ENCODE data around the gene NEDD4L.

GRCh38 chr18:58256316-58257080, 212.5 kb downstream of the NEDD4L start:
- TF ChIP-seq, protein P1, sequence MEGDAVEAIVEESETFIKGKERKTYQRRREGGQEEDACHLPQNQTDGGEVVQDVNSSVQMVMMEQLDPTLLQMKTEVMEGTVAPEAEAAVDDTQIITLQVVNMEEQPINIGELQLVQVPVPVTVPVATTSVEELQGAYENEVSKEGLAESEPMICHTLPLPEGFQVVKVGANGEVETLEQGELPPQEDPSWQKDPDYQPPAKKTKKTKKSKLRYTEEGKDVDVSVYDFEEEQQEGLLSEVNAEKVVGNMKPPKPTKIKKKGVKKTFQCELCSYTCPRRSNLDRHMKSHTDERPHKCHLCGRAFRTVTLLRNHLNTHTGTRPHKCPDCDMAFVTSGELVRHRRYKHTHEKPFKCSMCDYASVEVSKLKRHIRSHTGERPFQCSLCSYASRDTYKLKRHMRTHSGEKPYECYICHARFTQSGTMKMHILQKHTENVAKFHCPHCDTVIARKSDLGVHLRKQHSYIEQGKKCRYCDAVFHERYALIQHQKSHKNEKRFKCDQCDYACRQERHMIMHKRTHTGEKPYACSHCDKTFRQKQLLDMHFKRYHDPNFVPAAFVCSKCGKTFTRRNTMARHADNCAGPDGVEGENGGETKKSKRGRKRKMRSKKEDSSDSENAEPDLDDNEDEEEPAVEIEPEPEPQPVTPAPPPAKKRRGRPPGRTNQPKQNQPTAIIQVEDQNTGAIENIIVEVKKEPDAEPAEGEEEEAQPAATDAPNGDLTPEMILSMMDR (IDR thresholded peaks at IDR 0.05): no peak
- no peak for TF ChIP-seq EZH2 (IDR thresholded peaks at IDR 0.05; ENCODE audit: borderline replicate concordance, insufficient read depth, low read depth, low read length, poor library complexity, severe bottlenecking)

Measured in B cell (primary cell).